ENCODE results near the gene PLA2G7. TPM values are rescaled to one million over a fixed set of nuclear protein-coding genes. Genes with fewer than 3 reads are reported as not detected.

Gene PLA2G7
- total and polyA plus RNA-seq, 2 donors (not counting 3 experiments of a cell fraction or from before 2014, with no cell fraction given), result not detected

DNA sequence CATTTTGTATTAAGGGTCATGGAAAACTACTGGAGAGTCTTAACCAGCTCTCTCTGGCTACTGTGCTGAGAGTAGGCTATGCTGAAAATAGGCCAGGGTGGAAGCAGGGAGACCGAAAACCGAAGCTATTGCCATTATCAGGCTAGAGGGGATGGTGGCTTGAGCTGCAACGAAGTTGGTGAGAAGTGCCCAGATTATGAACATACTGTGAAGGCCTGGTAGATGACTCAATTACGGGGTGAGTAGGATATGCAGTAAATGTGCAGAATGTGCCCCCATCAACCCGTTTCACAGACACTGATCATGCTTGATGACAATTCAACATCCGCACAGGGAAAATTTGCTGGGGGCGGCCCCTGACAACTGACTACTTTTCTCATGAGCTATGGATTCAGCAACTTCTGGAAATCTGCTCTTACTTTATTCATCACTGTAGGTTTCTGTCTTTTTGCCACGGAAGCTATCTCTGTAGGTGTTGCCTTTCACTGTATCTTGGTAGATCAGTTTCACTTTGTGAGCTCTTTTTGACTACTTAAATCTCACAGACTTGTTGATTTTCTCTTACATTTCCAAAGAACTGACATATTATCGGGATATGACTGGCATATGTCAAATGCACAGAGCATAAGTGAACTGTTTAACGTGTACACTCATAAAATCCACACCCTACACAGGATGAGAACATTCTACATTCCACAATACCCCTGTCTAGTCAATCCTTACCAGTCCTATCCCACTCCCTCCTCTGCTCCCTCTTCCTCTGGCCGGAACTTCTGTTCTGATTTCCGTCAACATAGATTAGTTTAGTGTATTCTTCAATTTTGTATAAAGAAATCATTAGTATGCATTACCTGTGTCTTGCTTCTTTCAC is 42.5 kb upstream of the PLA2G7 start:
- Histone ChIP-seq H3K4me1 (ENCODE audit: control insufficient read depth, extremely low read depth, insufficient read depth, low read length) (no peaks in the 10 kb centered on the region), H3K9me1 (replicated peaks; ENCODE audit: control insufficient read depth, extremely low read depth, insufficient read depth, low read length) (no peaks in the 10 kb centered on the region), H3K36me3 (ENCODE audit: control insufficient read depth in 2 of 2, extremely low read depth in 1 of 2, insufficient read depth in 2 of 2, low read length in 2 of 2) (no peaks in the 10 kb centered on the region), H3K79me2 (ENCODE audit: control insufficient read depth, insufficient read depth, low read length) (no peaks in the 10 kb centered on the region), H4K20me1 (replicated peaks; ENCODE audit: control insufficient read depth, extremely low read depth, insufficient read depth, low read length) (no peaks in the 10 kb centered on the region), H3K4me2 (ENCODE audit: insufficient read depth, low read length) (no peak overlapping the region), H3K27me3 (ENCODE audit: control insufficient read depth in 2 of 2, insufficient read depth in 2 of 2, low read length in 2 of 2) (peaks cover 1 to 4% of the 10 kb centered on the region in 2 experiments), H3K9me3 (replicated peaks; ENCODE audit: control insufficient read depth, insufficient read depth, low read length) (no peaks in the 10 kb centered on the region), H3K4me3 (replicated peaks in 1 of 3; ENCODE audit: insufficient read depth in 1 of 3, low read depth in 1 of 3, low read length in 3 of 3) (no peak overlapping the region), H3K27ac (ENCODE audit: insufficient read depth, low read depth, low read length) (no peak overlapping the region), H2AFZ (ENCODE audit: low read depth, low read length) (no peak overlapping the region), H3K9ac (replicated peaks; ENCODE audit: extremely low read depth, insufficient read depth, low read length) (no peak overlapping the region)
- intact Hi-C loops (cut with micrococcal nuclease) (no loop called here), dilution Hi-C loops (cut with MboI; ENCODE audit: extremely low pct_ligation_motif_present, low sequenced_read_pairs) (no loop called here)
- no TSS peak for BruUV-seq (replicated peaks)
- TF ChIP-seq FOS (IDR thresholded peaks at IDR 0.05; ENCODE audit: borderline replicate concordance, insufficient read depth, low read length), result no peak
- no peak for TF ChIP-seq GATA2 (IDR thresholded peaks at IDR 0.05; ENCODE audit: insufficient read depth, insufficient read length, low read depth, low read length)
- no peak for TF ChIP-seq POLR2A (IDR thresholded peaks at IDR 0.05; ENCODE audit: low read depth, low read length)
- TF ChIP-seq JUN (IDR thresholded peaks at IDR 0.05; ENCODE audit: borderline replicate concordance, insufficient read depth, insufficient read length, low read depth), result no peak
- no peak for TF ChIP-seq EZH2 (IDR thresholded peaks at IDR 0.05; ENCODE audit: borderline replicate concordance, low read depth, low read length, severe bottlenecking)
- no peak for TF ChIP-seq POLR2AphosphoS5 (IDR thresholded peaks at IDR 0.05; ENCODE audit: insufficient read depth, low read depth, low read length)
- ChIA-PET CTCF (interaction anchor here (1.0 to 1.4 kb wide), 2 partner anchors 10 to 361 kb away, joined by 3 read pairs; no protein-coding TSS in a partner anchor), POLR2A (no interaction called here)
- FAIRE-seq (no peak), DNase-seq (ENCODE audit: low read depth, low spot score) (no peak)

Data from endothelial cell of umbilical vein (primary cell).